Measurements from ENCODE around the gene CEP76. TPM values are rescaled to one million over a fixed set of nuclear protein-coding genes. Genes with fewer than 3 reads are reported as not detected.

Gene CEP76
- total and polyA plus RNA-seq, 2 donors (not counting 1 experiment from before 2014, with no cell fraction given) = 5.3 to 10.0 TPM

- Mint-ChIP-seq H3K4me1 (peaks cover 37% of the 10 kb centered on the region), H3K9me3 (ENCODE audit: insufficient read depth) (no peaks in the 10 kb centered on the region), H3K4me3 (peak overlapping the region; percentile 99), H3K27ac (peak overlapping the region; percentile 100), H3K27me3 (no peaks in the 10 kb centered on the region)
- TF ChIP-seq CTCF (IDR thresholded peaks at IDR 0.05) (no peak), EZH2 (IDR thresholded peaks at IDR 0.05; ENCODE audit: borderline replicate concordance, insufficient read depth, low read depth, low read length, poor library complexity, severe bottlenecking) (no peak)
- Histone ChIP-seq H3K4me2 (replicated peaks; ENCODE audit: low read depth, low read length, poor library complexity, severe bottlenecking) (peak overlapping the region; percentile 85), H3K36me3 (replicated peaks in 1 of 2; ENCODE audit: control extremely low read depth in 1 of 2, control insufficient read depth in 1 of 2, extremely low read depth in 1 of 2, insufficient read depth in 2 of 2, low read length in 1 of 2) (peaks cover 7 to 10% of the 10 kb centered on the region in 2 experiments), H2AFZ (ENCODE audit: insufficient read depth, low read depth, low read length, poor library complexity, severe bottlenecking) (peak overlapping the region; percentile 98), H3K27me3 (replicated peaks in 1 of 4; ENCODE audit: control extremely low read depth in 1 of 4, control insufficient read depth in 3 of 4, insufficient read depth in 4 of 4, low read length in 3 of 4) (no peaks in the 10 kb centered on the region), H3K4me1 (ENCODE audit: control insufficient read depth in 2 of 2, insufficient read depth in 2 of 2, low read length in 2 of 2) (peaks cover 22 to 26% of the 10 kb centered on the region in 2 donors), H3K79me2 (ENCODE audit: control insufficient read depth, insufficient read depth, low read length) (peaks cover 68% of the 10 kb centered on the region), H3K9ac (ENCODE audit: low read length) (peak overlapping the region; percentile 95), H3K27ac (ENCODE audit: low read length in 2 of 2) (peak overlapping the region; percentile 96 to 100), H3K9me3 (ENCODE audit: control extremely low read depth in 1 of 3, control insufficient read depth in 2 of 3, insufficient read depth in 1 of 3, low read length in 2 of 3) (no peaks in the 10 kb centered on the region), H3K4me3 (ENCODE audit: control extremely low read depth in 1 of 5, extremely low read depth in 1 of 5, insufficient read depth in 1 of 5, low read depth in 2 of 5, low read length in 4 of 5) (peak overlapping the region; percentile 84 to 95 (median 86)), H4K20me1 (ENCODE audit: control insufficient read depth, insufficient read depth, low read length, poor library complexity, severe bottlenecking) (peaks cover 20% of the 10 kb centered on the region)
- DNase-seq = no peak
- no peak for ATAC-seq (ENCODE audit: low read depth)
- ChIA-PET POLR2A (interaction anchor here (1.1 to 1.9 kb wide), 5 partner anchors 22 to 434 kb away, joined by 3 to 15 read pairs (median 7); partner anchors contain the start of genes AFG3L2, PRELID3A and PTPN2), CTCF (interaction anchor here (0.6 to 2.4 kb wide), 4 partner anchors 12 to 326 kb away, joined by 3 to 8 read pairs (median 4); partner anchors contain the start of gene AFG3L2)
- intact Hi-C loops (cut with micrococcal nuclease) = loop anchor here (2.0 to 5.0 kb wide), 3 partner anchors 46 to 851 kb away; partner anchors contain the start of gene CHMP1B
- WGBS (ENCODE audit: insufficient coverage) = 0% methylated on average over 22 of the region's 28 CpGs
These were observed 609 bp upstream of the CEP76 start for GRCh38 chr18:12703096-12703567.

- CTCF ChIA-PET = interaction anchor here (0.7 to 1.2 kb wide), 4 partner anchors 18 to 310 kb away, joined by 3 to 4 read pairs (median 4); no protein-coding TSS in a partner anchor
- Histone ChIP-seq H3K9ac (ENCODE audit: low read length) (peak overlapping the region; percentile 95), H2AFZ (ENCODE audit: insufficient read depth, low read depth, low read length, poor library complexity, severe bottlenecking) (no peak overlapping the region), H3K27ac (ENCODE audit: low read length in 2 of 2) (peak overlapping the region in 1 of 2 donors; percentile 100), H3K79me2 (ENCODE audit: control insufficient read depth, insufficient read depth, low read length) (peaks cover 69% of the 10 kb centered on the region), H3K36me3 (replicated peaks in 1 of 2; ENCODE audit: control extremely low read depth in 1 of 2, control insufficient read depth in 1 of 2, extremely low read depth in 1 of 2, insufficient read depth in 2 of 2, low read length in 1 of 2) (peaks cover 0 to 3% of the 10 kb centered on the region in 2 experiments), H3K4me3 (ENCODE audit: control extremely low read depth in 1 of 5, extremely low read depth in 1 of 5, insufficient read depth in 1 of 5, low read depth in 2 of 5, low read length in 4 of 5) (peak overlapping the region in 1 of 5 experiments; percentile 86), H3K9me3 (ENCODE audit: control extremely low read depth in 1 of 3, control insufficient read depth in 2 of 3, insufficient read depth in 1 of 3, low read length in 2 of 3) (no peaks in the 10 kb centered on the region), H3K4me1 (ENCODE audit: control insufficient read depth in 2 of 2, insufficient read depth in 2 of 2, low read length in 2 of 2) (peaks cover 22 to 26% of the 10 kb centered on the region in 2 donors), H4K20me1 (ENCODE audit: control insufficient read depth, insufficient read depth, low read length, poor library complexity, severe bottlenecking) (peaks cover 11% of the 10 kb centered on the region), H3K27me3 (replicated peaks in 1 of 4; ENCODE audit: control extremely low read depth in 1 of 4, control insufficient read depth in 3 of 4, insufficient read depth in 4 of 4, low read length in 3 of 4) (no peaks in the 10 kb centered on the region), H3K4me2 (replicated peaks; ENCODE audit: low read depth, low read length, poor library complexity, severe bottlenecking) (peak overlapping the region; percentile 85)
- ATAC-seq (ENCODE audit: low read depth) = no peak
- Mint-ChIP-seq H3K4me1 (peaks cover 37% of the 10 kb centered on the region), H3K27ac (peak overlapping the region; percentile 100), H3K9me3 (ENCODE audit: insufficient read depth) (no peaks in the 10 kb centered on the region), H3K4me3 (peak overlapping the region; percentile 99), H3K27me3 (no peaks in the 10 kb centered on the region)
- no peak for TF ChIP-seq EZH2 (IDR thresholded peaks at IDR 0.05; ENCODE audit: borderline replicate concordance, insufficient read depth, low read depth, low read length, poor library complexity, severe bottlenecking)
- POLR2A ChIA-PET = interaction anchor here (1.9 kb wide), 2 partner anchors 294 to 324 kb away, joined by 7 to 15 read pairs; partner anchors contain the start of genes AFG3L2 and PRELID3A
- DNase-seq = peak; percentile 8
- intact Hi-C loops (cut with micrococcal nuclease) = loop anchor here (5.0 kb wide), 2 partner anchors 136 to 849 kb away; partner anchors contain the start of gene CHMP1B
- WGBS (ENCODE audit: insufficient coverage) = no CpG with 5 or more reads among the region's 3 CpGs
These were observed 1.4 kb downstream of the CEP76 start for GRCh38 chr18:12701161-12701560.

Measured in B cell (primary cell).